ENCODE measurements around the gene CDH4. TPM values are rescaled to one million over a fixed set of nuclear protein-coding genes. Genes with fewer than 3 reads are reported as not detected.

Gene CDH4
- total RNA-seq, 1 donor from 2014 or later = 0.23 TPM

GRCh38 chr20:61654726-61655125, 402.7 kb downstream of the CDH4 start:
- no peak for DNase-seq (ENCODE audit: low spot score)
- no peaks in the 10 kb centered on the region for H3K36me3 Mint-ChIP-seq (ENCODE audit: low read depth, unreplicated experiment)
- H3K27me3 Mint-ChIP-seq (ENCODE audit: unreplicated experiment) = peaks cover 5% of the 10 kb centered on the region
- H3K9me3 Mint-ChIP-seq (ENCODE audit: unreplicated experiment) = no peaks in the 10 kb centered on the region
- TF ChIP-seq CTCF (IDR thresholded peaks at IDR 0.05; ENCODE audit: unreplicated experiment) = no peak
- no peak overlapping the region for H3K4me3 Mint-ChIP-seq (ENCODE audit: unreplicated experiment)
- peaks cover 4% of the 10 kb centered on the region for H3K4me1 Mint-ChIP-seq (ENCODE audit: unreplicated experiment)
- no peak overlapping the region for H3K27ac Mint-ChIP-seq (ENCODE audit: unreplicated experiment)

DNA sequence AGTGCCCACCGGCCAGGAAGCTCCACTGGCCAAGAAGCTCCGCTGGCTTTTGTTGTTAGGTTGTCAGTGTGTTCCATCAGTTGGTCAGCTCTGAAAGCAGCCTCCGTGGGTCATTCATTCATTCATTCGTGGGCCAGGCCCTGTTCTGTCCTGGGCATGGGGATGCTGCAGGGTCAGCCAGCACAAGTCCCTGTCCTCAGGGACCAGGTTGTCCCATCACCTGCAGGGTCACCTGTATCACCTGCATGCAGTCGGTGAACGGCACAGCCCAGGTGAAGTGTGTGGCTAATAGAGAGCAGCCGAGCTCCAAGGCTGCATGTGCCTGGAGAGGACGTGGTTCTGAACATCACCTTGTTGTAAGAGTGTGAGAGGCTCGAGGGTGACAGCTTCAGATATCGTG, 403.5 kb downstream of the CDH4 start:
- TF ChIP-seq CTCF (IDR thresholded peaks at IDR 0.05; ENCODE audit: unreplicated experiment) = no peak
- Mint-ChIP-seq H3K9me3 (ENCODE audit: unreplicated experiment) (no peaks in the 10 kb centered on the region), H3K27me3 (ENCODE audit: unreplicated experiment) (peaks cover 5% of the 10 kb centered on the region), H3K4me3 (ENCODE audit: unreplicated experiment) (no peak overlapping the region), H3K36me3 (ENCODE audit: low read depth, unreplicated experiment) (no peaks in the 10 kb centered on the region), H3K4me1 (ENCODE audit: unreplicated experiment) (peaks cover 4% of the 10 kb centered on the region), H3K27ac (ENCODE audit: unreplicated experiment) (no peak overlapping the region)
- no peak for DNase-seq (ENCODE audit: low spot score)

- TF ChIP-seq CTCF (IDR thresholded peaks at IDR 0.05; ENCODE audit: unreplicated experiment) = no peak
- no peak overlapping the region for H3K4me3 Mint-ChIP-seq (ENCODE audit: unreplicated experiment)
These were observed 404.1 kb downstream of the CDH4 start for GRCh38 chr20:61656198-61656597.

DNA sequence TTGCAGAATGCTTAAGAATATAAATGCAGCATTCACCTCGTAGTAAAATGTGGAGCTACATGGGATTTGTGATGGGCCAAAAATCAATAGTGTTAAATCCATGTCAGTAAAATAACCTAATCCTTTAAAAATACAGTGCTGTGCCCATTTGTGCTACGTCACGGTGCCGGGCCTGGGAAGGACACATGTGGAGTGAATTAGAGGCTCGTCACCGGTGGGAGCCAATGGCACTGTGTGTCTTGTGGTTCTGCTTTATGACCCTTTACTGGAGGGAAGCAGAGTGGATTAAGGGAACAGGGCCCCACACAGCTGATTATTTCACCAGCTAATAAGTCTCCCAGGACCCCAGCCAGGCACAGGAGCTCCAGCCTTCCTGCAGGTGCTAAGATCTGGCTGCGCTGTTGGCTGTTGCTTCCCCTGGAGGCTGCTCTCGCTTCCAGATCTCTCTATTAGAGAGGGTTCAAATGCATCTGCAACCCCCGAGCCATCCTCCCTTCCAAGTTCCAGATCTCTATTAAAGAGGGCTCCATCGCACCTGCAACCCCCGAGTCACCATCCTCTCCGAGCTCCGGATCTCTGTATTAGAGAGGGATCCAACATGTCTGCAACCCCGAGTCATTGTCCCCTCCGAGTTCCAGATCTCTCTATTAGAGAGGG, 405.8 kb downstream of the CDH4 start:
- TF ChIP-seq CTCF (IDR thresholded peaks at IDR 0.05; ENCODE audit: unreplicated experiment) = no peak
- H3K4me1 Mint-ChIP-seq (ENCODE audit: unreplicated experiment) = peaks cover 4% of the 10 kb centered on the region
- no peak for DNase-seq (ENCODE audit: low spot score)
- H3K27me3 Mint-ChIP-seq (ENCODE audit: unreplicated experiment) = peaks cover 5% of the 10 kb centered on the region
- no peaks in the 10 kb centered on the region for H3K36me3 Mint-ChIP-seq (ENCODE audit: low read depth, unreplicated experiment)
- H3K27ac Mint-ChIP-seq (ENCODE audit: unreplicated experiment) = no peak overlapping the region
- no peak overlapping the region for H3K4me3 Mint-ChIP-seq (ENCODE audit: unreplicated experiment)
- H3K9me3 Mint-ChIP-seq (ENCODE audit: unreplicated experiment) = no peaks in the 10 kb centered on the region

More at GRCh38 chr20:61656198-61656597, 404.1 kb downstream of the CDH4 start:
- Mint-ChIP-seq H3K27me3 (ENCODE audit: unreplicated experiment) (peaks cover 5% of the 10 kb centered on the region), H3K9me3 (ENCODE audit: unreplicated experiment) (no peaks in the 10 kb centered on the region), H3K4me1 (ENCODE audit: unreplicated experiment) (peaks cover 4% of the 10 kb centered on the region), H3K36me3 (ENCODE audit: low read depth, unreplicated experiment) (no peaks in the 10 kb centered on the region), H3K27ac (ENCODE audit: unreplicated experiment) (no peak overlapping the region)
- DNase-seq (ENCODE audit: low spot score) = no peak

DNA sequence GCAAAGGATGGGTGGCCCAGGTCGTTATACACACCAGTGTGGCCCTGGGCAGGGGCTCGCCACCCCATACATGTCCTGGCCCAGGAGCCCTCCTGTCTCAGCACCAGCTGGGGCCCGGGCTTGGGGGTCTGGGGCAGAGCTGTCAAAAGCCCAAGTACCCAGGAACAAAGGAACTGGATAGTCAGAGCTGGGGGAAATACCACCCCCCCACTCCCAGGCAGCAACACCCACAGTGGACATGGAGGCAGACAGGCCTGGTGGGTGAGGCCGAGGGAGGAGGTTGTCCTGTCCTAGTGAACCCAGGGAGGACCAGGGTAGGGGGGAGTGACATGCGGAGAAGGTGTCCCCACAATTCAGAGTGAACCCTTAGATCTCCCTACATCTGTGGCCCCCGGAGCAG, 406.5 kb downstream of the CDH4 start:
- Mint-ChIP-seq H3K4me1 (ENCODE audit: unreplicated experiment) (peaks cover 4% of the 10 kb centered on the region), H3K4me3 (ENCODE audit: unreplicated experiment) (no peak overlapping the region), H3K27ac (ENCODE audit: unreplicated experiment) (no peak overlapping the region), H3K36me3 (ENCODE audit: low read depth, unreplicated experiment) (no peaks in the 10 kb centered on the region), H3K27me3 (ENCODE audit: unreplicated experiment) (peaks cover 5% of the 10 kb centered on the region), H3K9me3 (ENCODE audit: unreplicated experiment) (no peaks in the 10 kb centered on the region)
- no peak for DNase-seq (ENCODE audit: low spot score)
- TF ChIP-seq CTCF (IDR thresholded peaks at IDR 0.05; ENCODE audit: unreplicated experiment) = no peak

All from endothelial cell (in vitro differentiated cells).